ENCODE results near the gene DPH5. TPM values are rescaled to one million over a fixed set of nuclear protein-coding genes. Genes with fewer than 3 reads are reported as not detected.

Gene DPH5
- total RNA-seq, 2 donors from 2014 or later, result 17.2 to 39.0 TPM

- TF ChIP-seq POLR2AphosphoS5 (IDR thresholded peaks at IDR 0.05) (no peak), POLR2A (IDR thresholded peaks at IDR 0.05) (no peak)
- TF ChIP-seq, protein P1, sequence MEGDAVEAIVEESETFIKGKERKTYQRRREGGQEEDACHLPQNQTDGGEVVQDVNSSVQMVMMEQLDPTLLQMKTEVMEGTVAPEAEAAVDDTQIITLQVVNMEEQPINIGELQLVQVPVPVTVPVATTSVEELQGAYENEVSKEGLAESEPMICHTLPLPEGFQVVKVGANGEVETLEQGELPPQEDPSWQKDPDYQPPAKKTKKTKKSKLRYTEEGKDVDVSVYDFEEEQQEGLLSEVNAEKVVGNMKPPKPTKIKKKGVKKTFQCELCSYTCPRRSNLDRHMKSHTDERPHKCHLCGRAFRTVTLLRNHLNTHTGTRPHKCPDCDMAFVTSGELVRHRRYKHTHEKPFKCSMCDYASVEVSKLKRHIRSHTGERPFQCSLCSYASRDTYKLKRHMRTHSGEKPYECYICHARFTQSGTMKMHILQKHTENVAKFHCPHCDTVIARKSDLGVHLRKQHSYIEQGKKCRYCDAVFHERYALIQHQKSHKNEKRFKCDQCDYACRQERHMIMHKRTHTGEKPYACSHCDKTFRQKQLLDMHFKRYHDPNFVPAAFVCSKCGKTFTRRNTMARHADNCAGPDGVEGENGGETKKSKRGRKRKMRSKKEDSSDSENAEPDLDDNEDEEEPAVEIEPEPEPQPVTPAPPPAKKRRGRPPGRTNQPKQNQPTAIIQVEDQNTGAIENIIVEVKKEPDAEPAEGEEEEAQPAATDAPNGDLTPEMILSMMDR (IDR thresholded peaks at IDR 0.05), result no peak
- Histone ChIP-seq H3K9me3 (no peaks in the 10 kb centered on the region), H3K36me3 (no peaks in the 10 kb centered on the region), H3K27me3 (replicated peaks; ENCODE audit: insufficient read depth) (no peaks in the 10 kb centered on the region), H3K4me3 (no peak overlapping the region), H3K27ac (no peak overlapping the region), H3K4me1 (replicated peaks) (no peaks in the 10 kb centered on the region)
- DNase-seq (ENCODE audit: low spot score), result no peak
- intact Hi-C loops (cut with DNase I), result no loop called here
- 89% methylated on average over 3 of the region's 3 CpGs for WGBS
These were observed 17.3 kb downstream of the DPH5 start for GRCh38 chr1:101008229-101008834.

DNA sequence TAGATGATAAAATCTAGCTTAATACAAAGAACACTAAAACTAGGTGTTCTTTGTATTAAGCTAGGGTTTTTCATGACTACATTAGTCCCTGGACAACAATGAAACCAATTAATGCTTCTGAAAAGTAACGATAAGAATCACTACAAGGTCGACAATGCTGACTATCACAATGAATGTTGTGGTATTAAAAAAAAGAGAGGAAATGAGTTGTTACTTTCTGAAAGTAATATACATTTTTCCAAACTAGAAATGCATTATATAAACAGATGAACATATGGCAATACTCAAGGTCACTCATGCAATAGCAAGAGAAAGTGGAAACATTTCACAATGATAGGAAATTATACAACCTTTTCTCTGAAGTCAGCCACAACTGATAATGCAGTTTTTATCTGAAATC, 19.0 kb downstream of the DPH5 start:
- H3K27me3 ChIP-seq (replicated peaks; ENCODE audit: insufficient read depth), result no peaks in the 10 kb centered on the region
- no peaks in the 10 kb centered on the region for H3K9me3 ChIP-seq
- no peaks in the 10 kb centered on the region for H3K36me3 ChIP-seq
- TF ChIP-seq, protein P1 (IDR thresholded peaks at IDR 0.05), result no peak
- TF ChIP-seq POLR2A (IDR thresholded peaks at IDR 0.05) (no peak), POLR2AphosphoS5 (IDR thresholded peaks at IDR 0.05) (no peak)
- H3K27ac ChIP-seq, result no peak overlapping the region
- 41% methylated on average over 2 of the region's 2 CpGs for WGBS
- intact Hi-C loops (cut with DNase I), result no loop called here
- H3K4me1 ChIP-seq (replicated peaks), result no peaks in the 10 kb centered on the region
- no peak overlapping the region for H3K4me3 ChIP-seq
- DNase-seq (ENCODE audit: low spot score), result no peak

DNA sequence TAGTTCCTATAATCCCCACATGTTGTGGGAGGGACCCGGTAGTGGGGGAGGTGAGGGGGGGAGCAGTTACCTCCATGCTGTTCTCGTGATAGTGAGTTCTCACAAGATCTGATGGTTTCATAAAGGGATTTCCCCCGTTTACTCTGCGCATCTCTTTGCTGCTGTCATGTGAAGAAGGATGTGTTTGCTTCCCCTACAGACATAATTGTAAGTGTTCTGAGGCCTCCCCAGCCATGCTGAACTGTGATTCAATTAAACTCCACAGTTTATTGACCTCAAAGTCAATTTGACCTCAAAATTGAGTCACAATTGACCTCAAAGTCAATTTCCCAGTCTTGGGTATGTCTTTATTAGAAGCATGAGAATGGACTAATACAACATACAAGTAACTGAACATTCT, 19.7 kb downstream of the DPH5 start:
- no peak for DNase-seq (ENCODE audit: low spot score)
- no peaks in the 10 kb centered on the region for H3K4me1 ChIP-seq (replicated peaks)
- no peaks in the 10 kb centered on the region for H3K36me3 ChIP-seq
- intact Hi-C loops (cut with DNase I), result no loop called here
- H3K27me3 ChIP-seq (replicated peaks; ENCODE audit: insufficient read depth), result no peaks in the 10 kb centered on the region
- 94% methylated on average over 4 of the region's 4 CpGs for WGBS
- TF ChIP-seq POLR2A (IDR thresholded peaks at IDR 0.05) (no peak), POLR2AphosphoS5 (IDR thresholded peaks at IDR 0.05) (no peak)
- no peak overlapping the region for H3K27ac ChIP-seq
- H3K9me3 ChIP-seq, result no peaks in the 10 kb centered on the region
- no peak overlapping the region for H3K4me3 ChIP-seq

- TF ChIP-seq POLR2A (IDR thresholded peaks at IDR 0.05) (no peak), POLR2AphosphoS5 (IDR thresholded peaks at IDR 0.05) (no peak)
- TF ChIP-seq, protein P1 (IDR thresholded peaks at IDR 0.05), result no peak
- H3K27me3 ChIP-seq (replicated peaks; ENCODE audit: insufficient read depth), result no peaks in the 10 kb centered on the region
- H3K36me3 ChIP-seq, result no peaks in the 10 kb centered on the region
- DNase-seq (ENCODE audit: low spot score), result no peak
- WGBS, result 100% methylated on average over 1 of the region's 1 CpG
- H3K4me3 ChIP-seq, result no peak overlapping the region
- intact Hi-C loops (cut with DNase I), result no loop called here
- no peaks in the 10 kb centered on the region for H3K9me3 ChIP-seq
- peak overlapping the region in 1 of 2 donors; percentile 30 for H3K27ac ChIP-seq
- no peaks in the 10 kb centered on the region for H3K4me1 ChIP-seq (replicated peaks)
These were observed 20.4 kb downstream of the DPH5 start for GRCh38 chr1:101005183-101005582.

GRCh38 chr1:101004670-101005069, 20.9 kb downstream of the DPH5 start:
- no peak for TF ChIP-seq POLR2AphosphoS5 (IDR thresholded peaks at IDR 0.05)
- TF ChIP-seq, protein P1 (IDR thresholded peaks at IDR 0.05), result no peak
- no peak for TF ChIP-seq POLR2A (IDR thresholded peaks at IDR 0.05)
- 56% methylated on average over 3 of the region's 3 CpGs for WGBS

More at GRCh38 chr1:101004670-101005069, 20.9 kb downstream of the DPH5 start:
- Histone ChIP-seq H3K27ac (peak overlapping the region; percentile 21 to 30), H3K4me3 (no peak overlapping the region), H3K9me3 (no peaks in the 10 kb centered on the region), H3K36me3 (no peaks in the 10 kb centered on the region), H3K27me3 (replicated peaks; ENCODE audit: insufficient read depth) (no peaks in the 10 kb centered on the region), H3K4me1 (replicated peaks) (no peaks in the 10 kb centered on the region)
- peak; percentile 19 for DNase-seq (ENCODE audit: low spot score)
- intact Hi-C loops (cut with DNase I), result no loop called here
